OCI-LY1 (cell line): Measurements from ENCODE around the gene ZNF738.

Source experiments
- H2AFZ ChIP-seq: fragments of 200-600 bp; sonication (generic), shearing (Covaris generic); 2 replicates; pipeline ENCODE4 v1.6.0; 2014; ENCODE audit warnings: antibody characterized with exemption, mild to moderate bottlenecking, low read length
- H3F3A ChIP-seq: fragments of 200-600 bp; sonication (generic), shearing (Covaris generic); 2 replicates; pipeline ENCODE4 v1.6.0; 2014; ENCODE audit warnings: mild to moderate bottlenecking, antibody characterized with exemption, low read length, moderate library complexity; ENCODE audit not compliant: insufficient read depth
- H3K27ac ChIP-seq: fragments of 200-600 bp; sonication (generic); 2 replicates; pipeline ENCODE4 v1.5.1; 2014; ENCODE audit warnings: low read length, mixed run types, mild to moderate bottlenecking, low read depth; ENCODE audit not compliant: poor library complexity, severe bottlenecking
- H3K27me3 ChIP-seq: fragments of 200-600 bp; sonication (generic); 2 replicates; pipeline ENCODE4 v1.6.0; 2014; ENCODE audit warnings: antibody characterized with exemption, mild to moderate bottlenecking, low read length, moderate library complexity; ENCODE audit not compliant: insufficient read depth
- H3K36me3 ChIP-seq: fragments of 200-600 bp; sonication (generic); 2 replicates; pipeline ENCODE4 v1.6.1; 2014; ENCODE audit warnings: mild to moderate bottlenecking, antibody characterized with exemption, low read length, moderate library complexity, mixed read lengths; ENCODE audit not compliant: insufficient read depth
- H3K4me1 ChIP-seq: fragments of 200-600 bp; sonication (generic); 2 replicates; pipeline ENCODE4 v1.5.1; 2014; ENCODE audit warnings: mild to moderate bottlenecking, low read length, moderate library complexity; ENCODE audit not compliant: insufficient read depth, severe bottlenecking
- H3K4me2 ChIP-seq: fragments of 200-600 bp; sonication (generic), shearing (Covaris generic); 2 replicates; pipeline ENCODE4 v1.6.1; 2014; ENCODE audit warnings: low read length
- H3K4me3 ChIP-seq: fragments of 200-600 bp; sonication (generic); 2 replicates; pipeline ENCODE4 v1.5.1; 2014; ENCODE audit warnings: low read length, low read depth, mild to moderate bottlenecking, mixed read lengths; ENCODE audit not compliant: poor library complexity, severe bottlenecking
- H3K79me2 ChIP-seq: fragments of 200-600 bp; shearing (Covaris generic); 2 replicates; pipeline ENCODE4 v1.6.1; 2016; ENCODE audit warnings: mixed run types, low read length, mixed read lengths; ENCODE audit not compliant: insufficient read depth
- H3K9ac ChIP-seq: fragments of 200-600 bp; sonication (generic), shearing (Covaris generic); 2 replicates; pipeline ENCODE4 v1.6.1; 2014; ENCODE audit warnings: mild to moderate bottlenecking, low read length, mixed read lengths
- H3K9me2 ChIP-seq: fragments of 200-600 bp; sonication (generic), shearing (Covaris generic); 2 replicates; pipeline ENCODE4 v1.6.1; 2014; ENCODE audit warnings: low read depth, mild to moderate bottlenecking, low read length, mixed read lengths
- H3K9me3 ChIP-seq: fragments of 200-600 bp; shearing (Covaris generic); 2 replicates; pipeline ENCODE4 v1.6.1; 2014; ENCODE audit warnings: low read length, mixed read lengths
- H4K20me1 ChIP-seq: fragments of 200-600 bp; sonication (generic), shearing (Covaris generic); 2 replicates; pipeline ENCODE4 v1.6.0; 2016; ENCODE audit warnings: mild to moderate bottlenecking, low read length; ENCODE audit not compliant: insufficient read depth
- EZH2 ChIP-seq: fragments of 200-600 bp; sonication (generic), shearing (Covaris generic); IDR thresholded peaks from 2 replicates; pipeline ENCODE4 v1.8.0; 2017; ENCODE audit warnings: borderline replicate concordance, mixed run types, mild to moderate bottlenecking, antibody characterized with exemption, low read length, moderate library complexity, mixed read lengths
- TF ChIP-seq, protein P1 (sequence below): fragments of 200-600 bp; sonication (generic), shearing (Covaris generic); IDR thresholded peaks from 2 replicates; pipeline ENCODE4 v1.5.1; 2017; ENCODE audit warnings: mild to moderate bottlenecking, antibody characterized with exemption, low read length, moderate library complexity, mixed read lengths

Gene ZNF738

DNA sequence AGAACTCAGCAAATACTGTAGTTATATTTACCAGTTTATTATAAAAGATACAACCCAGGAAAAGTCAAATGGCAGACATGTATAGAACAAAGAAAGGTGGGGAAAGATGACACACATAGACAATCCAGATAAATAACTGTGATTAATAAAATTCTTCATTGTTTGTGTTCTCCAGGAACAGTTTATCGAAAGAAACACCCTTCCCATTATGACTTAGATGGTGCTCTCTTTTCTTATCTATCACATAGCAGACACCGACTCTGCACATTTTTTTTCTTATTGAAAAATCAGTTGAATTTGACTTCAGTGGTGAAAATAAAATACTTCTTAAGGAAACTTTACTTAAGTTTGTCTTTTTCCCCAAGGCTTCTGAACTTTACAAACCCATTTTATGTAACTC is 35.8 kb upstream of the ZNF738 start:
- H3F3A ChIP-seq = no peaks in the 10 kb centered on the region
- H3K79me2 ChIP-seq = peaks cover 53% of the 10 kb centered on the region
- no peak overlapping the region for H3K4me3 ChIP-seq
- H3K9me2 ChIP-seq = no peaks in the 10 kb centered on the region
- H3K27ac ChIP-seq = no peak overlapping the region
- TF ChIP-seq, protein P1, sequence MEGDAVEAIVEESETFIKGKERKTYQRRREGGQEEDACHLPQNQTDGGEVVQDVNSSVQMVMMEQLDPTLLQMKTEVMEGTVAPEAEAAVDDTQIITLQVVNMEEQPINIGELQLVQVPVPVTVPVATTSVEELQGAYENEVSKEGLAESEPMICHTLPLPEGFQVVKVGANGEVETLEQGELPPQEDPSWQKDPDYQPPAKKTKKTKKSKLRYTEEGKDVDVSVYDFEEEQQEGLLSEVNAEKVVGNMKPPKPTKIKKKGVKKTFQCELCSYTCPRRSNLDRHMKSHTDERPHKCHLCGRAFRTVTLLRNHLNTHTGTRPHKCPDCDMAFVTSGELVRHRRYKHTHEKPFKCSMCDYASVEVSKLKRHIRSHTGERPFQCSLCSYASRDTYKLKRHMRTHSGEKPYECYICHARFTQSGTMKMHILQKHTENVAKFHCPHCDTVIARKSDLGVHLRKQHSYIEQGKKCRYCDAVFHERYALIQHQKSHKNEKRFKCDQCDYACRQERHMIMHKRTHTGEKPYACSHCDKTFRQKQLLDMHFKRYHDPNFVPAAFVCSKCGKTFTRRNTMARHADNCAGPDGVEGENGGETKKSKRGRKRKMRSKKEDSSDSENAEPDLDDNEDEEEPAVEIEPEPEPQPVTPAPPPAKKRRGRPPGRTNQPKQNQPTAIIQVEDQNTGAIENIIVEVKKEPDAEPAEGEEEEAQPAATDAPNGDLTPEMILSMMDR = no peak
- TF ChIP-seq EZH2 = no peak
- peaks cover 12% of the 10 kb centered on the region for H3K9me3 ChIP-seq
- peaks cover 6% of the 10 kb centered on the region for H3K4me1 ChIP-seq
- H3K4me2 ChIP-seq = no peak overlapping the region
- H3K36me3 ChIP-seq = peaks cover 71% of the 10 kb centered on the region
- H3K27me3 ChIP-seq = no peaks in the 10 kb centered on the region
- H2AFZ ChIP-seq = no peak overlapping the region
- no peak overlapping the region for H3K9ac ChIP-seq
- H4K20me1 ChIP-seq = no peaks in the 10 kb centered on the region

DNA sequence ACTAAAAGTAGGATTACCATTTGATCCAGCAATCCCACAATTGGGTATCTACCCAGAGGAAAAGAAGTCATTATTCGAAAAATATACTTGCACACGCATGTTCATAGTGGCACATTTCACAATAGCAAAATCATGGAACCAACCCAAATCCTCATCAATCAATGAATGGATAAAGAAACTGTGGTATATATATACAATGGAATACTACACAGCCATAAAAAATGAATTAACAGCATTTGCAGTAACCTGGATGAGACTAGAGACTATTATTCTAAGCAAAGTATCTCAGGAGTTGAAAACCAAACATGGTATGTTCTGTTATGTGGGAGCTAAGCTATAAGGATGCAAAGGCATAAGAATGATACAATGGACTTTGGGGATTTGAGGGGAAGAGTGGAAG is 32.6 kb upstream of the ZNF738 start:
- Histone ChIP-seq H3K27ac (no peak overlapping the region), H3K79me2 (peaks cover 44% of the 10 kb centered on the region), H3K9me3 (peaks cover 6% of the 10 kb centered on the region; the same call in 1 of the 2 replicates), H3K36me3 (peaks cover 46% of the 10 kb centered on the region), H3K9ac (no peak overlapping the region), H3F3A (no peaks in the 10 kb centered on the region), H3K4me3 (no peak overlapping the region), H3K4me1 (peaks cover 10% of the 10 kb centered on the region), H3K4me2 (no peak overlapping the region), H2AFZ (no peak overlapping the region), H3K9me2 (no peaks in the 10 kb centered on the region), H3K27me3 (no peaks in the 10 kb centered on the region), H4K20me1 (no peaks in the 10 kb centered on the region)
- no peak for TF ChIP-seq EZH2
- TF ChIP-seq, protein P1 = no peak

DNA sequence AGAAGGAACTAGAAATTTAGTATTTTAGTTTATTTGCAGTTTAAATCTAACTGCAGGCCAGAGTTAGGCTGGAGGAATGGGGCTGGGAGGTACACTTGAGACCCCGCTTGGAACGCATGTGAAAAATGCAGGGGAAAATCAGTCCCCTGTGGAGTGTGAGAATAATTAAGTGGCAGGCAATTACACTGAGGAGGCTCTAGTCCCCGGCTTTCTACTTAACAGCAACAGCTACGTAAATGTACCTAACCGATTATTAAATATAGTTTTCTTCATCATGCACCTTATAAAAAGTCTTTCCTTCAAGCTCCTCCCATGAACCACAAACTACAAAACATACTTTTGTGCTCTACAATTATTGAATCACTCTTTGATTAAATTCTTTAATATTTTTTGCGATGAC is 30.4 kb upstream of the ZNF738 start:
- H3K9me2 ChIP-seq = no peaks in the 10 kb centered on the region
- H4K20me1 ChIP-seq = no peaks in the 10 kb centered on the region
- H3K36me3 ChIP-seq = peaks cover 40% of the 10 kb centered on the region
- H3K4me3 ChIP-seq = peak overlapping the region; percentile 85
- TF ChIP-seq, protein P1 = no peak
- TF ChIP-seq EZH2 = no peak
- no peaks in the 10 kb centered on the region for H3K27me3 ChIP-seq
- H3F3A ChIP-seq = no peaks in the 10 kb centered on the region
- peak overlapping the region; percentile 85 for H3K27ac ChIP-seq
- H3K79me2 ChIP-seq = peaks cover 37% of the 10 kb centered on the region
- H2AFZ ChIP-seq = no peak overlapping the region
- peak overlapping the region; percentile 81 for H3K4me2 ChIP-seq
- H3K4me1 ChIP-seq = peaks cover 10% of the 10 kb centered on the region
- peaks cover 4% of the 10 kb centered on the region for H3K9me3 ChIP-seq
- H3K9ac ChIP-seq = peak overlapping the region; percentile 95
